Stimulated activated CD4-positive, alpha-beta T cell treated with anti-CD3 and anti-CD28 coated beads, Interleukin-15, amount 100 ng/mL, for 24 hours (primary cell): ENCODE results near the gene SETBP1.
A peak's percentile ranks its signal among the peaks of the same experiment; 100 is the strongest.

Experiments
- DNase-seq: peaks from one replicate; pipeline ENCODE4 v3.0.0-alpha.2; 2020

Gene SETBP1

DNA sequence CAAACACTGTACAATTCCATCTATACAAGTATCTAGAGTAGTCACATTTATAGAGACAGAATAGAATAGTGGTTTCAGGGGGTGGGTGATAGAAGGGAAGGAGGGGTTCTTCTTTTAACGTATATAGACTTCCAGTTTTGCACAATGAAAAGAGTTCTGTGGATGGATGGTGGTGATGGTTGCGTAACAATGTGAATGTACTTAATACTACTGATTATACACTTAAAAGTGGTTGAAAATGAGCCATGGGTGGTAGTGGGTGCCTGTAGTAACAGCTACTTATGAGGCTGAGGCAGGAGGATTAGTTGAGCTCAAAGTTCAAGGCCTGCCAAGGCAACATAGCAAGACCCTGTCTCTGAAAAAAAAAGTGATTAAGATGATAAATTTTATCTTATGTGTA lies 85.8 kb downstream of the SETBP1 start:
- DNase-seq, result no peak

DNA sequence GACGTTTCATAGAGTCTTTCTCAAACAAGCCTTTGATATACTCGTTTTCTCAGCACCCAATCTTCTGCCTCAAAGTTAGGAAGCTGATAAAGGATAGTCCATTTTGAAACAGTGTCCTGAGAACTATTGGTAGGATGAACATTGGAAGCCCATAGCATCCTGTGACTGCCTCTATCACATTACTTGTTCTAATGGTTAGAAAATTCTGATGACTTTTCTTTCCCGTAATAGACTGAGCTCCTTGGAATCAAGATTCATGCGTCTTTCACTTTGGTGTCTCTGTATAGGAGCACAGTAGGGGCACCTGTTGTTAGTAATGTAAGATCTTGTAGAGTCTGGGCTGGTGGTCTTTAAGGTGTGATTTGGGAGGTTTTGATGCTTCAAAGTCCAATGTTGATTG lies 87.1 kb downstream of the SETBP1 start:
- DNase-seq, result no peak

DNA sequence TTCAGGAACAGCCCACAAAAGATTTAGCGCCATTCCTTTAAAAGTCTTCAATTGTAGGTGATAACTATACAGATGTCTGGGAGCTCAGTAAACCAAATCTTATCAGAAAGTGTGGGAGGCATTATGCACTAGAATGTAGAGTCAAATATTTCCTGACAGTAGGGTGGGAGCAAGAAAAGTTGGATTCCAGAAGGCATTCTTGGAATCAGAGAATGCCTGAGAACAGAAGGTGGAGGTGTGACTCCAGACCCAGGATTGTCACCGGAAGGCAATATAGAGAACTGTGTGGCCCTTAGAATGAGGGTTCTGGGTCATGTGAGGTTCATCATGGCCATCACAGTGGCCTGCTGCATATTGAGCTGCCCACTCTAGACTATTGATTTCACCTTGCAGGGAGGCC lies 90.0 kb downstream of the SETBP1 start:
- no peak for DNase-seq

DNA sequence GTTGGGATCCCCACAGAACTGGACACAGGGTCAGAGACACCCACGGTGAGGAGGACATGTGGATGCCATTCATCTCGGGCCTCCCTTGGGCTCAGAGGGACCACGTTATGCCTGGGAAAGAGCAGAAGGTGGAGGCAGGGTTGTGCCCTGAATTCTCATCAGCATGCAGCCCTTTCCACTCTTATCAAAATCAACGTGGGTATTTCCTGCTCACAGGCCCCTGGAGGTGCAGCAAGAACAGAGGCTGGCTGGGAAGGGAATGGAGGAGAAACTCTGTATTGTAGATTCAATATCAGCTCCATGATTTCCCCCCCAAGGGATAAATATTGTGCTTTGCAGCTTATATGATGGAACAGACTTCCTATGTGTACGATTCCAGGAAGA lies 90.9 kb downstream of the SETBP1 start:
- no peak for DNase-seq

DNA sequence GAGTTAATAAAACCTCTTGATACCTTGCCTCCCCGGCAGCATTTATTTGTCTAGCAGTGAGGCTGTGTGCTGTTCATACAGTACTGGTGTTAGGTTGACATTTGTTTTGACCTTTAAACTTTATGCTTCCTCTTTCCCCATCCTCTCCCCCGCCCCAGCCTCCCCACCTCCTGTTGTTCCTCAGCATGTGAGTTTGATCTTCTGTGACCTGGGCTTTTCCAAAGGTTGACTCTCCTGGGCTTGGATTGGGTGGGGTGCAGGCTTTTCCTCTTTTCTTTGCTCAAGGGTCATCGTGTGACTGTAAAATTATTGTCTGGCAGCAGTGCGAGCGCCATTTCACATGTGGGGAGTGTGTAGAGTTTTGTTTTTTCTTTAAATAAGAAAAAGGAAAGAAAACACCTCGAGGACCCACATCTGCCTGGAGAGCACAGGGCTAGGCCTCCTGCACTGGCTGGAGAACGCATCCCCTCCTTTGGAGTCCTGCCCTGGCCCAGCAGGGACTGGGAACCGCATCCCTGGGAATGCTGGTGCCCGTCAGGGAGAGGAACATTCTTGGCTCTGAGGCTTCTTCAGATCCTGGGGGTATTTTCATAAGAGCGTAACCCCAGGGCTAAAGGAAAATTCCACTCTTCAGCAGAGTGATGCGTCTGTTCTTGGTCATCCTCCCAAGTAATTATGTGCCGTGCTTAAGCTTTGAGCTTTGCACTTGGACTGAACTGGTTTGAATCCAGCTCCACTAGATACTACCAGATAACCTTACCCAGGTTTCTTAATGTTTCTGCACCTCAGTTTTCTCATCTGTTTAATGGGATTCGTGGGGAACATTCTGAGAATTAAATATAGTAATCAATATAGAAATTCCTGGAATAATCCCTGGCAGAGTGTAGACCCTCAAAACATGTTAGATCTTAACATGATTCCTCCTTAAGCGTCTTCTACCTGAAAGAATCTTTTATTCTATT lies 91.5 kb downstream of the SETBP1 start:
- DNase-seq, result no peak

DNA sequence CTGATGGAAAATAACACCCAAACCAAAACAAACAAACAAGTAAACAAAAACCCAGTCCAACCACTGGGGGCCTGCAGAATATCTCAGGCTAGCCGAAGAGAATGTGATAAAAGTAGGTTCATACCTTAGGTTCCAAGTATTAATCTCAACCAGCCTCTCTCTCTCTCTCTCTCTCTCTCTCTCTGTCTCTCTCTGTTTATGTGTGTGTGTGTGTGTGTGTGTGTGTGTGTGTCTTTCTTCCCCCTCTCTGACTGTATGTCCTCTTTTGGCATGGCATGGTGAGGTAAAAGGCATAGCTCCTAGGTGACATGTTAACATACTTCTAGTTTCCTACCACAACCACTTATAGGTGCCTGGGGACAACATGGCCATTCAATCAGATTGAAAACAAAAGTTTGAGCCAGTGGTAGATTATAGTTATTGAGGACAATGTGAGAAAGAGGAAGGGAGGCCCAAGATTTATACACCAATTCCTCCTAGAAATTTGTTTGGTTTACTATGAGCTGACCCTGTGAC lies 93.0 kb downstream of the SETBP1 start:
- DNase-seq, result no peak

DNA sequence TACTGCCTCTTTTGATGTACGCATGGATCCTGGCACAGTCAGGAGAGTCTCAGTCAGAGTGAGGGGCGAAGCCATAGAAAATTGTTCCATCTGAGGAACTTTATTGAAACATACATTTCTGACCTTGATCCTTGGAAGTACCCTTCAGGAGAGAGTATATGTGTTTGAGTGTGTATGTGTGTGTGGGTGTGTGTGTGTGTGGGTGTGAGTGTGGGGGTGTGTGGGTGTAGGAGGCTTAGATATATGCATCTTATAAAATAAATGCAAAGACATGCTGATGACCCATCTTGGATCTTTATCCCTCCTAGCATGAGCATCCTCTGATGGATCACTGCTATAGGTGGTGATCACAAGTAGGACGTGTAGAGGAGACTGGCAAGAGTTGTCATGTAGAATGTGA lies 93.5 kb downstream of the SETBP1 start:
- no peak for DNase-seq

DNA sequence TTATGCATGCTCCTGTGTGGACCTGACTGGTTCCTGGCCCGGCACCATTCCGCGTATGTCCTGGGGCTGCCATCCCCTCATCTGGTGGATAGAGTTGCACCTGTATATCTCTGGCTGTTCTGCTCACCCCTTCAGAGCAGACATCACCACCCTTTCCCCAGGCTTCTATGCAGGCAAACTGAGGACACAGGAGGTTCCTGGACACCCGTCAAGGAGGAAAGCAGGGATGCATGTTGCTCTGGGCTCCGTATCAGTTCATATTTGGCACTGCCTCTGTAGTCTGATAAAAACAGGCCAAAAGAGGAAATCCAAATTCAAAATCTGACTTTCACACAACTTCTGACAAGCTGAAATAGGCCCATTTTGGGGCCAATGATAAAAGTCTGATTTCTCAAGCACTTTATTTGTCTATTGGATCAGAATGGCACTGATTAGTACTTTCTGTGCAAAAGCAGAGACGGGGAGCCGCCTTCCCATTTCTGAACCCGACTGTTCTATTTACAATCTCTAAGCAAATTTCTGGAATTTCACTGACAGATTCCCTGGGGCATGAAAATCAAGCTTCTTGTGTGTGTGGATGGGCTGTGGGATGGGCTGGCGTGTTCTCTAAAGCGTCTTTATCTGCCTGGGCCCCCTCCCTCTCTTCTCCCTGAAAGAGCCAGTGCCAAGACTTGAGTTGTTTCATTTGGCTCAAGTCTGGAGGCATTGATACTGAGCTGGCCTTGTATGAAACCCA lies 96.9 kb downstream of the SETBP1 start:
- no peak for DNase-seq

DNA sequence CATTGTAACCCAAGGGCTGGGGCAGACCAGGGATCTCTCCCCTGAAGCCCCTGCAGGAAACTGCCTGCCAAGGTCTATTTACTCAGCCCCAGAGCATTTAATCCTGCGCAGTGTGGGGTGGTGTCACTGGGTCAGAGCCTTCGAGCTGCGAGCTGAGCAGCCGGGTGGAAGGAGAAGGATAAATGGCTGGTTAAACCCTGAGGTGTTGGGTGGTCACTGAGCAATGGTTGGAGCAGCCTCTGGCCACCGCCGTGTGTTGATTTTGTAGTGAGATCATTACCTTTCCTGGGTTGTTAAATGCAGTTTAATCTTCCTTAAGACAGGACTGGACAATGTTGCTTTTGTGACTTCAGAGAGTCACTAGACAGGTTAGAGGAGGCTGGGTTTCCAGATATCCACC lies 98.1 kb downstream of the SETBP1 start:
- no peak for DNase-seq

DNA sequence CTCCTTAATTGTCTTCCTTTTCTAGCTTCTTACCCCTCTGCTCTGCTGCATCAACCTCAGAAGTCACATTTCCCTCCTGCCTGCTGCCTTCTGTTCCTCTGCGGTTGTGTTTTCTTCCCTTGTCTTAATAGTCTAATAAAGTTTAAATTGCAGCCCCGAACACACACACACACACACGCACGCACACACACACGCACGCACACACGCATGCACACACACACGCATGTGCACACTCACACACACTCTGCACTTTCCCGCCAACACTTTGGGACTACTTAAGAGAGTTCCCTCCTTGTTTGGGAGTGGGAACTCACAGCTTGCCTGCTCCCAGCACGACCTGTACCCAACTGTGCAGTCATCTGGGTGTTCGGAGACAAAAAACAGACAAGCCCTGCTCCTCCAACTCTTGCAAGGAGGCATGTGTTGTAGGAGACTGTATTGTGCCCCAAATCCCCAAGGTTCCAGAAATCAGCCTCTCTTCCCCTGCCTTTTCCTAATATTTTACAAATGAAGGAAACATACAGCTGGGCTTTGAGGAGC lies 99.1 kb downstream of the SETBP1 start:
- DNase-seq, result no peak

DNA sequence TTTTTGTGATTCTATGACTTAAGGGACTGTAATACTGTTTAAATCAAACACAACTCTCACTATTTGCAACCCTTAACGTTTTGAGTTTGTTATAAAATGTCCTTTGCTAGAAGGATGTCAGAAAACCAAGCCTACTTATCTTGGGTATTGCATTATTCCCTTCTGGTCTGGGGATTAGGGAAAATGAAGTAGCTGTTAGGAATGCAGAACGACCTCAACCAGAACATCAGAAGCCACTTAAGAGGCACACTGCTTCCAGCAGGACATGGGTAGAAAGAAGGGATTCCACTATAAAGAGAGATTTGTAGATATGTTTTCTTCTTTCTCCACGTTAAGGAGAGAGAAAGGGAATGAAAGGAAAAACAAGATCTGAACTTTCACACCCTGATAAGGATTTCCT lies 101.2 kb downstream of the SETBP1 start:
- no peak for DNase-seq

DNA sequence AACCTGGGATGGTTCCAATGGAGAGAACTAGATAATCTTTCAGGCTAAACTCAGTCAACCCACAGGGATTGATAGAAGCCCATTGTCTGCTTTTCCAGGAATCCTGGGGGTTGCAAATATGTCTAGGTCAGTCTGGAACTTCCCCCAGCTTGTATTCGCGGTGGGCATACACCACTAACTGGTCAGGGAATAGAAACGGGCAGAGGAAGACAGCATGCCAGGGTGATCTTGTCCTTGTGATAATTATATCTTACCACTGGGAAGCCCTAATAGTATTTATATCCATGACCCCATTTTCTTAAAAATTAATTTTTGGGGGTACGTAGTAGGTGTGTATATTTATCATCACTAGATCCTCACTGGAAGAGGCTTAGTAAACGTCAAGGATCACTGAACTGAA lies 101.9 kb downstream of the SETBP1 start:
- no peak for DNase-seq

DNA sequence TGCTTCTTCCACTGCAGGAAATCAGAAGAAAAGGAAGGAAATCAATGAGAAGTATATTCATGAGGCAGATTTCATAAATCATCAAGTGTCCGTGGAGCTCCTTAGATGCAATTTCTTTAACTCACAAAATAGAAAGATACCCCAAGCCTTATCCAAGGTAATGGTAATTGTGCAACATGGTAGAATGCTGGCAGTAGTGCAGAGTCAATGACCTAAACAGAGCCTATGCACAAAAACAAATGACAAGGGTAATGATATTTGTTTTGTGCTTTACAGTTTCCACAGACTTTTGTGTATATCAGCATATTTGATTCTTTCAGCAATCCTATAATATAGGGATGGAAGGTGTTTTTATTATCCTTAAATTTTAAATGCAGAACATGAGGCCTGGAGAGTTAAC lies 102.7 kb downstream of the SETBP1 start:
- DNase-seq, result no peak

DNA sequence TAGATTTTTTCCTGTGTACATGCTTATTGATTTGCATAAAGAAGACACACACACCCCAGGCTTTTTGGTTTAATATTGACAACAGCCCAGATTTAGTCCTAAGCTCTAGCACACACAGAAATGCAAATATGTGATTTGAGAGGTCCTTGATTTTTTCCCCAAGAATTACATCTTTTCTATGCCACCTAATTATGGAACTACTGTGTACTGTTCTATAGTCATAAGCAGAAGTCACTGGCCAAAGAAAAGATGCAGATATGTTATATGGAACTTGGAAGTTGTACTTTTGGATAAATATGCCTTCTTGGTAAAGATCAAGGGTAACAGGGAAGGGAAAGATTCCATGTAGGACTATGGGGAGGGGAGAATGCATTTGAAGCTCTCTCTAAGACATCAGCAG lies 105.6 kb downstream of the SETBP1 start:
- no peak for DNase-seq

DNA sequence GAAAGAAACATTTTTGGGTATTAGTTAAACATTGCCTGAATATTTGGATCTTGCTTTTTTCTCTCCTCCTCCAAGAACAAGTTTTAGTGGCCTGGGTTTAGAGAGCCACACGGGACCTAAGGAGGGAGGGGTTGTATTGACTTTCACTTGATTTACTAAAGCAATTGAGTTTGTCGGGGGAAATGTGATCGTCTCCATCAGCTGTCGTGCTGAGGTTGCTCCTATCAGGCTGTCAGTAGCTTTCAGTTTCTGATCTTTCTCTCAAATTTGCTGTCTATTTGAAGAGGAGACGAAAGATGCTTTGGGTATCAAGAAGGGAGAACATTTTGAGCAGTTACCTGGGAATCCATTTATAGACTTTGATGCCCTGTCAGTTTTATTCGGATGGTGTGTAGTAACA lies 106.0 kb downstream of the SETBP1 start:
- DNase-seq, result no peak

DNA sequence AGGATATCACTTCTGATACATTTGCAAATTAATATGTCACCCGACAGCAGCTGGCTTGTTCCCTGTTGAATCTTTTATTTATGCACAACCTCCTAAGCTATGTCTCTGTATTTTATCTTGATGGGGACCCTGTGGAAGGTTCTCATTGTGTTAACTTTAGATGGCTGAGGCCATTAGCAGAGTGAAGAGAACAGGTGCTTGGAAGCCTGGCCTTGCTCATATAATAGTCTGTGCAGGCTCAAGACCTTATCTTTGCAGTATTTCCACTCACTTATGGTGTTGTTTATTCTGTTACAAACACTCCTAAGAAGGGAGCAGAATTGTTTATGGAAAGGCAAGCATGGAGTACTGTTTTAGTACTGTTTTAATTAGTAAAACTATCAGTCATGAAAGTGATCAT lies 107.6 kb downstream of the SETBP1 start:
- no peak for DNase-seq

DNA sequence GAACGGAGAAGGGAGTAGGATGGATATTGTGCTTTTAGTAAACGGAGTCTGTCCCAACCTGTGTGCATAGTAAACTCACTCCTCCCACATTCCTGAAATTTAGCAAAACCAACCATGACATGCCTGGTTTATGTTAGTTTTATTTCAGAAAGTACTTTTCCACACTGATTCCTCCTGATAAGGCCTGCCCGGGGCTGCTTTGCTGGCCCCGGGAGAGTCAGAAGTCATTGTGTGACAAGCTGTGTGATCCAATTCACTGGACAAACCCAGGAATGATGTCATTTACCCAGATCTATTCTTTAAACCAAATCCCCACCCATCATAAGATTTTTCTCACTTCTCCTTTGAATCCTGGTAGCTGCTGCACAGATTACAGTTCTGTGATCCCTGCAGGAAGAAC lies 109.0 kb downstream of the SETBP1 start:
- DNase-seq, result no peak

DNA sequence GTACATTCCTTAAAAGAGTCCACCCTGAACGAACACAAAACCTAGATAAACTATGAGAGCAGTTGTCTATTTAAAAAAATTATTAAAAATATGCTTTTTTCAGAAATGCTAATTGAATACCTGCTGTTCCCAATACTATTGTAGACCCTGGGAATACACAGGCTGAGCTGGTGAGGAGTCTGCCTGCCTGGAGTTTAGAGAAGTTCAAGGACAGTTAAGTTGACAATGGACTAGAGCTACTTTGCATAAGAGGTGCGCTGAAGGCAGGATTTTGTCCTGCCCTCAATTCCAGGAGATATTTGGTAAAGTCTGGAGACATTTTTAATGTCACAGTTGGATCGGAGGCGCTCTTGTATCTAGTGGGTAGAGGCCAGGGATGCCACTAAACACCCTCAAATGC lies 110.2 kb downstream of the SETBP1 start:
- no peak for DNase-seq

DNA sequence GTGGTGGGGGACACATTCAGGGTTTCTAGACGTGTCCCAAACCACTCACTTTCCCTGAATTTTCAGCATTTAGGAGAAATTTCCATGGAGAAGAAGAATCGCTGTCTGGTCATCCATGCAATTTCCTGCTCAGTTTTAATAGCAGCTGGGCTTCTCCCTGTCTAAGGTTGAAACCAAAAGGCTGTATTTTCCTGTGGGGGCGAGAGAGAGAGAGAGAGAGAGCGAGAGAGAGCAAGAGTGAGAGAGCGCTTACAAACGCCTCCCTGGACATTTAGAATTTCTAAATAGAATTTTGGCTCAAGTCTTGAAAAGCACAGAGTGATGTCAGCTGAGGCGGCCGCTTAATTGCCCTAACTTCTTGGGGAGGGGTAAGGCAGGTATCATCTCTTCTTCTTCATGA lies 110.8 kb downstream of the SETBP1 start:
- DNase-seq, result no peak

DNA sequence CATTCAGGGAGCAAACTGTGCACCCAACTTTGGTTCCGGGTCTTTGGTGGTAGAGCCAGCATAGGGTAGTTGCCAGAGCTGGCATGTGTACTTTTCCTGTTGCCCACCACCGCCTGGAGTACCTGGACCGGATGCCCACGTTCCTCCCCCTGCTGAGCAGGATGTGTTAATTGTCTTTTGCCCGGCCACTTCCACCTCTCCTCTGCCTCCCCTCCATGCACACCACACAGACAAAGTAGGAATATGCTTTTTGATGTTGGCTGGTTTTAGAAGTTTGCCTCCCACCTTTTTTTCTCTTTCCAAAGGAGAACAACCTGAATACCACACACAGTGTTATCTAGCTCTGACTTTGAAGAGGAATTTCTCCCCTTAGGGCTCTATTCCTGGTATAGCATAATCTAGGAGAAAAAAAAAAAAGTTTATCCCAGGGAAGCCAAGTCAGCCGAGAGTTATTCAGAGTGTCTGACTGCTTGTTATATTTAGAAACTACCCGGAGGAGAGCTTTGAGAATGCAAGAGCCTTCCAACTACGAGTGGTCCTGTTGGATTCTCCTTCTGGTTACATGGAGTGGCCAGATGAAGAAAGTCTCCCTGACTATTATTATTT lies 111.9 kb downstream of the SETBP1 start:
- DNase-seq, result no peak

DNA sequence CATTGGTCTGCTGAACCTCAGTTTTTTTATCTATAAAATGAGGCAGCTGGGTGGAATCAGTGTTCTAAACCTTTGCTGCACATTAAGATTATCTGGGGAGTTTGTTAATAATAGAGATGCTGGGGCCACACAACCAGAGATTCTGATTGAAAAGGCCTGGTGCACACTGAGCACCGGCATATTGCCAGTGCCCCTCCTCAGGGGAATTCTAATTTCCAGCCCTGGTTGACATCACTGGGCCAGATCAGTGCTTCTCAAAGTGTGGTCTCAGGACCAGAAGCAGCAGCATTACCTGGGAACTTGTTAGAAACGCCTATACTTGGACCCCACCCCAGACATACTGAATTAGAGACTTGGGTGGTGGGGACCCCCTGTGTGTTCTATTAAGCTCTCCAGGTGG lies 112.5 kb downstream of the SETBP1 start:
- no peak for DNase-seq

DNA sequence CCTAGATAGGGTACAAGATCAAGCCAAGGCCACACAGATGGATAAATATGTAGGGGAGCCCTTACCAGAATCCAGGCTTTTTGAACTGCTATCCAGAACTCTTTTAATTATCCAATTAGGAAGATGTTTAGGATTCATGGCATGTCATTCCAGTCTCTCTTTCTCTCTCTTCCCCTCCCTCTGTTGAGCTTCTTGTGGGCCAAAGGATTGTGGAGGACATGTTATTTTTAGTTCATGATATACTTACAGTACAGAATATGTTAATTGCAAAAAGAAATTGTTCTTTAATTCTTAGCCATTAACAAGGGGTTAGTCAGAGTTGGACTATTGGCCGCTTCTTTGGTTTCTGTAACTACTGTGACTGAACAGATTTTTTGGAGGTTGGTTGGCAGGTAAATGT lies 113.0 kb downstream of the SETBP1 start:
- DNase-seq, result no peak

DNA sequence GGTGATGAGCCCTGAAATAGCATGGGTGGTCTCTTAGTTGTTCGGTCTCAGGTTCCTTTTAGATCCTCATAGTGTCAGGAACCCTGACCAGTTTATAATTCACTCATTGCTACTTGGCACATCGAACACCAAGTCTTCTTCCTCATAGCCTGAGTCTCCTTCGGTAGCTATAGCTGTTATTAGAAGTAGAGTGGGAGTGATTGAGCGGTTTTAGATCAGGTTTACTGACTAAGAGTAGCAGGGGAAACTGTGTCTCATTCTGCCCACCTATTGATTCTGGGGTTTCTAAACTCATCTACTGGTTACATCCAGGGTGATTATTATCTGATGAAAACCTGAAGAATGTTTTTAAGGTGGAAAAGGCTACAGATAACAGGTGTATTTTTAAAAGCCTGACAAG lies 114.6 kb downstream of the SETBP1 start:
- DNase-seq, result peak; percentile 18
